ENCODE measurements around the gene GFOD1. TPM values are rescaled to one million over a fixed set of nuclear protein-coding genes. Genes with fewer than 3 reads are reported as not detected.
"Not testable (repeated sequence)": the region's sequence is repeated elsewhere in the genome, so short reads cannot be mapped to it uniquely, and the experiment has no call there.

The GFOD1 gene
- total RNA-seq, 2 experiments from 2014 or later, result 22.6 to 35.0 TPM

DNA sequence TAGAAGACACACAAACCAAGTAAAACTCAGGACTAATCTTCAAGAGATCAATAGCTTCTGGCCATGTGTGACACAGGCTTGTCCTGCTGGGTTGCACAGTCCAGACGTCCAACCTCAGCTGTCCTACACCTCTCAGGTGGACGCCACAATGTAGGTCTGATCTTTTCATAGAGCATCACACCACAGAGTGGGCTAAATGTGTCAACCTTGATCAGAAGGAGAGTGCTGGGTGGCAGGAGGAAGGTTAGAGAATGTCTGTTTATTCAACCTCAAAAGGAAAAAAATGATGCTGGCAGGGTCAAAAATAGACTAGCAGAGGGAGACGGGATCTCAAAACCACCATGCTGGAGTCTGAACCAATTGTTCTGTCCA lies 41.7 kb downstream of the GFOD1 start:
- intact Hi-C loops (cut with micrococcal nuclease; ENCODE audit: unreplicated experiment), result no loop called here
- ChIA-PET POLR2A (interaction anchor here (0.7 to 2.0 kb wide), 5 partner anchors 8 to 83 kb away, joined by 3 to 9 read pairs (median 3); no protein-coding TSS in a partner anchor), CTCF (ENCODE audit: unreplicated experiment) (no interaction called here)
- no peak for DNase-seq (ENCODE audit: low spot score)
- BruUV-seq (replicated peaks), result no TSS peak
- Histone ChIP-seq H3K27ac (ENCODE audit: low read depth, low read length, poor library complexity, severe bottlenecking) (no peak overlapping the region), H3K9me3 (ENCODE audit: low read length) (0 out of 2 replicates have a peak, but pooled peaks cover 7% of the 10 kb centered on the region), H3K9me2 (ENCODE audit: insufficient read depth, low read length) (no peaks in the 10 kb centered on the region), H4K20me1 (ENCODE audit: insufficient read depth, low read length) (no peaks in the 10 kb centered on the region), H3K4me3 (ENCODE audit: low read depth, low read length, poor library complexity, severe bottlenecking) (no peak overlapping the region), H3K4me1 (ENCODE audit: insufficient read depth, low read length, poor library complexity, severe bottlenecking) (peaks cover 7% of the 10 kb centered on the region), H3K36me3 (ENCODE audit: insufficient read depth, low read length) (peaks cover 18% of the 10 kb centered on the region), H2AFZ (ENCODE audit: low read length) (no peak overlapping the region), H3K79me2 (ENCODE audit: insufficient read depth, low read depth, low read length) (no peaks in the 10 kb centered on the region; the same call in 1 of the 2 replicates), H3K4me2 (ENCODE audit: low read length) (no peak overlapping the region)
- TF ChIP-seq, protein P1, sequence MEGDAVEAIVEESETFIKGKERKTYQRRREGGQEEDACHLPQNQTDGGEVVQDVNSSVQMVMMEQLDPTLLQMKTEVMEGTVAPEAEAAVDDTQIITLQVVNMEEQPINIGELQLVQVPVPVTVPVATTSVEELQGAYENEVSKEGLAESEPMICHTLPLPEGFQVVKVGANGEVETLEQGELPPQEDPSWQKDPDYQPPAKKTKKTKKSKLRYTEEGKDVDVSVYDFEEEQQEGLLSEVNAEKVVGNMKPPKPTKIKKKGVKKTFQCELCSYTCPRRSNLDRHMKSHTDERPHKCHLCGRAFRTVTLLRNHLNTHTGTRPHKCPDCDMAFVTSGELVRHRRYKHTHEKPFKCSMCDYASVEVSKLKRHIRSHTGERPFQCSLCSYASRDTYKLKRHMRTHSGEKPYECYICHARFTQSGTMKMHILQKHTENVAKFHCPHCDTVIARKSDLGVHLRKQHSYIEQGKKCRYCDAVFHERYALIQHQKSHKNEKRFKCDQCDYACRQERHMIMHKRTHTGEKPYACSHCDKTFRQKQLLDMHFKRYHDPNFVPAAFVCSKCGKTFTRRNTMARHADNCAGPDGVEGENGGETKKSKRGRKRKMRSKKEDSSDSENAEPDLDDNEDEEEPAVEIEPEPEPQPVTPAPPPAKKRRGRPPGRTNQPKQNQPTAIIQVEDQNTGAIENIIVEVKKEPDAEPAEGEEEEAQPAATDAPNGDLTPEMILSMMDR (conservative IDR thresholded peaks at IDR 0.05; ENCODE audit: low read length), result no peak
- no peak for TF ChIP-seq EZH2phosphoT487 (IDR thresholded peaks at IDR 0.05; ENCODE audit: borderline replicate concordance, low read depth, low read length)

DNA sequence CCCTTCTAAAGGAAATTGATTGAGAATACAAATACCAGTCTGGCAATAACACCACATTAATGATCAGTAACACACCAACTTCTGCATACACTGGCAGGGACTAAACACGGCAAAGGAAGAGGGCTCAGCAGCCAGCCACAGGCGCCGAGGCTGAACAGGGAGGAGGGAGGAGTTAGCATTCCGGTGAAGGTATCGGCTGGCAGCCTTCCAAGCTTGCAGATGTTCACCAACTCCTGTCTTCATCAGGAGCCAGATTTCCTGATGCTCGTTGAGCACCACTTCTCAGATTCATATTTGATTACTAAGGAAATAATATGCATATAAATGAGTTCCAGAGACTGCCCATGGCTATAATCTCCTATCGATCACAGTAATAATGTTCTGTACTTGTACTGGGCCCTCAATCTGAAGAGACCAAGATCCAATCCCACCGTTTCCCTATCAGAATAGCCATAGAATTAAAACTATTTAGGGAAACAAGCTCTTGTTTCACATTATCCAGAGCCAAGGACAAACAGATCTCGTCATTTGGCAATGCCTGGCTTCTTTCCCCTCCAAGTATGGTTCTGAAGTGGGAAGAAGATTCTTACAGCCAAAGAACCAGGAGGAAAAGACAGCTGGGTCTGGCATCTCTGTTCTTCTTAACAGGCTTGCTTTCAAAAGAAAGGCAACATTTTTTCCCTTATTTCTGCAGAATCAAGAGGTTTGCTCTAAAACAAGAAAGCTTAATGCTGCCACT lies 42.2 kb downstream of the GFOD1 start:
- Histone ChIP-seq H2AFZ (ENCODE audit: low read length) (no peak overlapping the region), H3K9me3 (ENCODE audit: low read length) (0 out of 2 replicates have a peak, but pooled peaks cover 7% of the 10 kb centered on the region), H3K36me3 (ENCODE audit: insufficient read depth, low read length) (peaks cover 12% of the 10 kb centered on the region), H4K20me1 (ENCODE audit: insufficient read depth, low read length) (no peaks in the 10 kb centered on the region), H3K27ac (ENCODE audit: low read depth, low read length, poor library complexity, severe bottlenecking) (no peak overlapping the region), H3K79me2 (ENCODE audit: insufficient read depth, low read depth, low read length) (no peaks in the 10 kb centered on the region; the same call in 1 of the 2 replicates), H3K4me1 (ENCODE audit: insufficient read depth, low read length, poor library complexity, severe bottlenecking) (peaks cover 7% of the 10 kb centered on the region), H3K4me2 (ENCODE audit: low read length) (no peak overlapping the region), H3K4me3 (ENCODE audit: low read depth, low read length, poor library complexity, severe bottlenecking) (no peak overlapping the region), H3K9me2 (ENCODE audit: insufficient read depth, low read length) (no peaks in the 10 kb centered on the region)
- POLR2A ChIA-PET, result interaction anchor here (0.7 to 2.0 kb wide), 6 partner anchors 9 to 83 kb away, joined by 3 to 9 read pairs (median 4); no protein-coding TSS in a partner anchor
- no peak for DNase-seq (ENCODE audit: low spot score)
- CTCF ChIA-PET (ENCODE audit: unreplicated experiment), result no interaction called here
- TF ChIP-seq, protein P1 (conservative IDR thresholded peaks at IDR 0.05; ENCODE audit: low read length), result no peak
- no peak for TF ChIP-seq EZH2phosphoT487 (IDR thresholded peaks at IDR 0.05; ENCODE audit: borderline replicate concordance, low read depth, low read length)
- intact Hi-C loops (cut with micrococcal nuclease; ENCODE audit: unreplicated experiment), result no loop called here
- BruUV-seq (replicated peaks), result no TSS peak

DNA sequence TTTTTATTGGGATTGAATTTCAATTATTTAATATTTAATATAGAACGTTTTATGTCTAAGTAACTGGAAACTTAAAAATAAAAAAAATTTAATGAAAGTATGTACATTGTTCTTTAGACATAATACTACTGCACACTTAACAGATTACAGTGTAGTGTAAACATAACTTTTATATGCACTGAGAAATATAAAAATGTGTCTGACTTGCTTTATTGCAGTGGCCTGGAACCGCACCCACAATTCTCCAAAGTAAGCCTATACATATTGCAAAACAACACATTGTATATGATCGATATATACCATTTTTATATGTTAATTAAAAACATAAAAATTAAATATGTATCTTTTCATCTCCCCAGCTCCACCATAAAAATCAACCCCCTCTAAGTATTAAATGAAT lies 42.8 kb downstream of the GFOD1 start:
- peaks cover 7% of the 10 kb centered on the region for H3K4me1 ChIP-seq (ENCODE audit: insufficient read depth, low read length, poor library complexity, severe bottlenecking)
- TF ChIP-seq, protein P1 (conservative IDR thresholded peaks at IDR 0.05; ENCODE audit: low read length), result no peak
- TF ChIP-seq EZH2phosphoT487 (IDR thresholded peaks at IDR 0.05; ENCODE audit: borderline replicate concordance, low read depth, low read length), result no peak
- H4K20me1 ChIP-seq (ENCODE audit: insufficient read depth, low read length), result no peaks in the 10 kb centered on the region
- H3K79me2 ChIP-seq (ENCODE audit: insufficient read depth, low read depth, low read length), result no peaks in the 10 kb centered on the region; the same call in 1 of the 2 replicates
- CTCF ChIA-PET (ENCODE audit: unreplicated experiment), result interaction anchor here (0.9 kb wide), 1 partner anchor 17 kb away, joined by 3 read pairs; no protein-coding TSS in a partner anchor
- H2AFZ ChIP-seq (ENCODE audit: low read length), result no peak overlapping the region
- POLR2A ChIA-PET, result interaction anchor here (1.1 to 2.0 kb wide), 4 partner anchors 9 to 21 kb away, joined by 3 to 9 read pairs (median 6); no protein-coding TSS in a partner anchor
- BruUV-seq (replicated peaks), result no TSS peak
- no peak overlapping the region for H3K27ac ChIP-seq (ENCODE audit: low read depth, low read length, poor library complexity, severe bottlenecking)
- H3K4me2 ChIP-seq (ENCODE audit: low read length), result no peak overlapping the region
- H3K36me3 ChIP-seq (ENCODE audit: insufficient read depth, low read length), result peaks cover 7% of the 10 kb centered on the region; the same call in 1 of the 2 replicates
- no peak overlapping the region for H3K4me3 ChIP-seq (ENCODE audit: low read depth, low read length, poor library complexity, severe bottlenecking)
- DNase-seq (ENCODE audit: low spot score), result no peak
- H3K9me2 ChIP-seq (ENCODE audit: insufficient read depth, low read length), result no peaks in the 10 kb centered on the region
- H3K9me3 ChIP-seq (ENCODE audit: low read length), result 0 out of 2 replicates have a peak, but pooled peaks cover 5% of the 10 kb centered on the region
- intact Hi-C loops (cut with micrococcal nuclease; ENCODE audit: unreplicated experiment), result no loop called here

DNA sequence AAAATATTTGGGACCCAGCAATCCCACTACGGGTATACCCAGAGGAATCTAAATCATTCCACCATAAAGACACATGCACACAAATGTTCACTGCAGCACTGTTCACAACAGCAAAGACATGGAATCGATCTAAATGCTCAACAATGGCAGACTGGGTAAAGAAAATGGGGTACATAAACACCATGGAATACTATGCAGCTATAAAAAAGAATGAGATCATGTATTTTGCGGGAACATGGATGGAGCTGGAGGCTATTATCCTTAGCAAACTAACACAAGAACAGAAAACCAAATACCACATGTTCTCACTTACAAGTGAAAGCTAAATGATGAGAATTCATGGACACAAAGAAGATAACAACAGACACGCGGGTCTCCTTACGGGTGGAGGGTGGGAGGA lies 43.4 kb downstream of the GFOD1 start:
- POLR2A ChIA-PET, result interaction anchor here (1.1 to 2.0 kb wide), 4 partner anchors 10 to 21 kb away, joined by 3 to 9 read pairs (median 6); no protein-coding TSS in a partner anchor
- H3K79me2 ChIP-seq (ENCODE audit: insufficient read depth, low read depth, low read length), result not testable (repeated sequence)
- CTCF ChIA-PET (ENCODE audit: unreplicated experiment), result interaction anchor here (0.9 kb wide), 1 partner anchor 16 kb away, joined by 3 read pairs; no protein-coding TSS in a partner anchor

More for the DNA sequence above, 43.4 kb downstream of the GFOD1 start:
- H3K36me3 ChIP-seq (ENCODE audit: insufficient read depth, low read length); H3K9me2 ChIP-seq (ENCODE audit: insufficient read depth, low read length); BruUV-seq (replicated peaks); H3K9me3 ChIP-seq (ENCODE audit: low read length); H3K4me2 ChIP-seq (ENCODE audit: low read length); DNase-seq (ENCODE audit: low spot score); H2AFZ ChIP-seq (ENCODE audit: low read length); H3K4me3 ChIP-seq (ENCODE audit: low read depth, low read length, poor library complexity, severe bottlenecking); H3K27ac ChIP-seq (ENCODE audit: low read depth, low read length, poor library complexity, severe bottlenecking); H3K4me1 ChIP-seq (ENCODE audit: insufficient read depth, low read length, poor library complexity, severe bottlenecking); H4K20me1 ChIP-seq (ENCODE audit: insufficient read depth, low read length); intact Hi-C loops (cut with micrococcal nuclease; ENCODE audit: unreplicated experiment): not testable (repeated sequence)

Measured in OCI-LY7 (cell line).